Measurements from ENCODE around the gene HOMER3.

- TF ChIP-seq, protein P1, sequence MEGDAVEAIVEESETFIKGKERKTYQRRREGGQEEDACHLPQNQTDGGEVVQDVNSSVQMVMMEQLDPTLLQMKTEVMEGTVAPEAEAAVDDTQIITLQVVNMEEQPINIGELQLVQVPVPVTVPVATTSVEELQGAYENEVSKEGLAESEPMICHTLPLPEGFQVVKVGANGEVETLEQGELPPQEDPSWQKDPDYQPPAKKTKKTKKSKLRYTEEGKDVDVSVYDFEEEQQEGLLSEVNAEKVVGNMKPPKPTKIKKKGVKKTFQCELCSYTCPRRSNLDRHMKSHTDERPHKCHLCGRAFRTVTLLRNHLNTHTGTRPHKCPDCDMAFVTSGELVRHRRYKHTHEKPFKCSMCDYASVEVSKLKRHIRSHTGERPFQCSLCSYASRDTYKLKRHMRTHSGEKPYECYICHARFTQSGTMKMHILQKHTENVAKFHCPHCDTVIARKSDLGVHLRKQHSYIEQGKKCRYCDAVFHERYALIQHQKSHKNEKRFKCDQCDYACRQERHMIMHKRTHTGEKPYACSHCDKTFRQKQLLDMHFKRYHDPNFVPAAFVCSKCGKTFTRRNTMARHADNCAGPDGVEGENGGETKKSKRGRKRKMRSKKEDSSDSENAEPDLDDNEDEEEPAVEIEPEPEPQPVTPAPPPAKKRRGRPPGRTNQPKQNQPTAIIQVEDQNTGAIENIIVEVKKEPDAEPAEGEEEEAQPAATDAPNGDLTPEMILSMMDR (IDR thresholded peaks at IDR 0.05), result no peak
- no peak for TF ChIP-seq POLR2AphosphoS5 (IDR thresholded peaks at IDR 0.05; ENCODE audit: insufficient read depth in 1 of 2, low read depth in 1 of 2)
Observed at GRCh38 chr19:18985257-18985656, 44.2 kb upstream of the HOMER3 start.

Measured in vagina (tissue), 2 donors.